ENCODE measurements around the gene MRPL52.

Gene MRPL52

GRCh38 chr14:22878271-22879246 lies 48.9 kb downstream of the MRPL52 start:
- no peak for DNase-seq (ENCODE audit: extremely low read depth in 1 of 2, low read depth in 1 of 2)

- no peak for DNase-seq (ENCODE audit: extremely low read depth in 1 of 2, low read depth in 1 of 2)
These were observed 52.4 kb downstream of the MRPL52 start for GRCh38 chr14:22882064-22882463.

GRCh38 chr14:22882529-22883172 lies 53.0 kb downstream of the MRPL52 start:
- DNase-seq (ENCODE audit: extremely low read depth in 1 of 2, low read depth in 1 of 2), result peak in 1 of 2 donors; percentile 17

- DNase-seq (ENCODE audit: extremely low read depth in 1 of 2, low read depth in 1 of 2), result no peak
These were observed 53.7 kb downstream of the MRPL52 start, which contains the start of gene REM2 for GRCh38 chr14:22883173-22883976. Gene REM2, plus strand, starts transcription at chr14:22883222. Its CDS starts 66 bp downstream, at chr14:22883288.

- no peak for DNase-seq (ENCODE audit: extremely low read depth in 1 of 2, low read depth in 1 of 2)
These were observed 54.5 kb downstream of the MRPL52 start for GRCh38 chr14:22884076-22884737.
